A549 (cell line): ENCODE measurements around the gene TNFRSF13B.
A peak's percentile ranks its signal among the peaks of the same experiment; 100 is the strongest.

ENCODE experiments used
- CEBPB ChIP-seq, 2 experiments: fragments of >200 bp in 1 of 2; sonication (Bioruptor Twin) in 1 of 2; formaldehyde crosslinking in 1 of 2; IDR thresholded peaks; 2 replicates each; pipeline ENCODE4 v1.6.1; 2012 to 2016
- GATA3 ChIP-seq: IDR thresholded peaks from 2 replicates; pipeline ENCODE4 v1.6.1; 2012; ENCODE audit warnings: borderline replicate concordance
- POLR2A ChIP-seq: IDR thresholded peaks from 2 replicates; pipeline ENCODE4 v1.6.1; 2012; ENCODE audit warnings: mild to moderate bottlenecking, low read length

DNA sequence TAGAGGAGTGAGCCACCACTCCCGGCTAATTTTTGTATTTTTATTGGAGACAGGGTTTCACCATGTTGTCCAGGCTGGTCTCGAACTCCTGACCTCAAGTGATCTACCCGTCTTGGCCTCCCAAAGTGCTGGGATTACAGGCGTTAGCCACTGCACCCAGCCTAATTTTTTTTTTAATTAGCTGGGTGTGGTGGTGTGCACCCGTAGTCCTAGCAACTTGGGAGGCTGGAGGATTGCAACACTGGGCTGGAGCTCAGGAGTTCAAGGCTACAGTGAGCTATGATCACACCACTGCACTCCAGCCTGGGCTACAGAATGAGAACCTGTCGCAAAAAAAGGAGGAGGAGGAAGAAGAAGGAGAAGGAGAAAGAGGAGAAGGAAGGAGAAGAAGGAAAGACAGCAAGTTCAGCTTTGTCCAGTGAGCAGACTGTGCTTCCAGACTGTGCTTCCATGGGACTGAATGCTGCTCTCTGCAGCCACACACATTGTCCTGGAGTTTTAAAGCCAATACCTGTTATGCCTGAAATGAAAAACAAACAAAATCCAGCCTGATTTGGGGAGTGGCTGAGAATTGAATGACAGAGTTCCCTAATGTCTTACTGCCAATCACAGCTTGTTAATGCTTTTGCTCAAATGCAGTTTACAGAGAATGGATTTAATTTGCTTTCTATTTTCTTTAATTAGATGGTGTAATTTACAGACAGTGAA, 2.8 kb upstream of the TNFRSF13B start:
- peak in 1 of 2 experiments; percentile 44; a peak in 1 of 4 replicates for TF ChIP-seq CEBPB (IDR thresholded peaks at IDR 0.05)
- TF ChIP-seq POLR2A: no peak
- no peak for TF ChIP-seq GATA3
